HG03045 (cell line): ENCODE data around the gene USH1C.

Experiments used
- ATAC-seq: cut with Tn5 transposase; IDR thresholded peaks from one replicate; pipeline ENCODE4 v1.9.1; 2021; ENCODE audit warnings: mild to moderate bottlenecking, moderate library complexity; ENCODE audit not compliant: unreplicated experiment

USH1C gene

DNA sequence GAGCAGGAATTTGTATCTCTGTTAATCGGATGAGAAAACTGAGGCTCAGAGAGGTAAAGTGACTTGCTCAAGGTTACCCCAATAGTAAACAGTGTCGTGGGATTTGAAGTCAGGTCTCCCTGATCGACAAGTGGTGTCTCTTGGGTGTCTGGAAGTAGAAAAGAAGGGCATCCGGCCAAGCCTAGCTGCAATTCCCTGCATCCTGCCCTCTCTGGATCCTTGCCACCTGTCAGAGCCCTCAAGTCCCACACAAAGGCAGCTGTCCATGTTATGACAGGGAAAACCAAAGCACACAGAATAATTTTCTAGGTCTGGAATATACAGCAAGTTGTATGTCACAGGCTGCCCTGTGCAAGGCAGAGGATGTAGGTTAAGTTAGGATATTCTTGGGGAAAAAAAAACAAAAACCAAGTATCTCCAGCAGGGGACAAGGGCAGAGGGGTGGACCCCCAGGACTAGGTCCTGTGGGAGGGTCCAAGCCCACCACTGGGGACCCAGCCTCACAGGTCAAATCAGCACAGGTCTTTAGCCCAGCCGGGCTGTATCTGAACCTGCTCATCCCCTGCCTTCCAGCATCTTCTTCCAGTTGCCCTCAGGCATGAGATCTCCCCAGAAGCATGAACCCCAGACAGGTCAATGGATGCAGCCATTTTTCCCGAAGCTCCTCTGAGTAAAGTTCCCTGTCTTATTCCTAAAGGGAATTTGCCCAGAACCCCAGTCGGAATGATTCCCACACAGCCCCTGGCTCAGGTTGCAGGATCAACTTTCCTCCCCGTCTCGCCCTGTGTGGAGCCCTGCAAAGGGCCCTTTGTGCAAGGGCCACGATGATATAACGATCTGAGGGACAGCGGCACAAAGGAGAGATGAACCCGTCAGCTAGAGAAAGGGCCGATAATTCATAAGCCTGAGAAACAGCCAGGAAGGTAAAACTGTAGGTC is 15.0 kb downstream of the USH1C start:
- no peak for ATAC-seq

DNA sequence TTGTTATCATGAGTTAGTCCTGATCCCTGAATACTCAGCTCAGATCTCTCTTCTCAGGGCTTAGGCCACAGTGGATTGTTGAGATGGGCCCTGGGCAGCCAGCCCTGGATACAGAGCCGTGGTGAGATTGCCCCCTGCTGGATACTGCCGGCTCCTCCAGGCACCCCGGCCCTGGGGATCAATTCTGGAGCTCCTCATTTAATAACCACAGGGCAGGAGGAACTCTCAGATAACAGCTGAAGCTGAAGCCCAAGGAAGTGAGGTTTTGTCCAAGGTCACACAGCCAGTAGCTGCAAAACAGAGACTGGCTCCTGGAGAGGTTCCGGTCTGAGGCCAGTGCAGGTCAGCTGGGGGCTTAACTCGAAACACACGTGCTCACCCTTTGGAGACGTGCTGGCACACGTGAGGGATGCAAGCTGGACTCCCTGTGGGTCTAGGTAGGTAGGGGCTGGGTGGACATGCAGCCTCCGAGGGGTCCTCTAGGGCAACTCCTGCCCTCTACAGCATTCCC is 16.0 kb downstream of the USH1C start:
- ATAC-seq = peak; percentile 68

- no peak for ATAC-seq
Observed at GRCh38 chr11:17527628-17527995, 16.6 kb downstream of the USH1C start.

DNA sequence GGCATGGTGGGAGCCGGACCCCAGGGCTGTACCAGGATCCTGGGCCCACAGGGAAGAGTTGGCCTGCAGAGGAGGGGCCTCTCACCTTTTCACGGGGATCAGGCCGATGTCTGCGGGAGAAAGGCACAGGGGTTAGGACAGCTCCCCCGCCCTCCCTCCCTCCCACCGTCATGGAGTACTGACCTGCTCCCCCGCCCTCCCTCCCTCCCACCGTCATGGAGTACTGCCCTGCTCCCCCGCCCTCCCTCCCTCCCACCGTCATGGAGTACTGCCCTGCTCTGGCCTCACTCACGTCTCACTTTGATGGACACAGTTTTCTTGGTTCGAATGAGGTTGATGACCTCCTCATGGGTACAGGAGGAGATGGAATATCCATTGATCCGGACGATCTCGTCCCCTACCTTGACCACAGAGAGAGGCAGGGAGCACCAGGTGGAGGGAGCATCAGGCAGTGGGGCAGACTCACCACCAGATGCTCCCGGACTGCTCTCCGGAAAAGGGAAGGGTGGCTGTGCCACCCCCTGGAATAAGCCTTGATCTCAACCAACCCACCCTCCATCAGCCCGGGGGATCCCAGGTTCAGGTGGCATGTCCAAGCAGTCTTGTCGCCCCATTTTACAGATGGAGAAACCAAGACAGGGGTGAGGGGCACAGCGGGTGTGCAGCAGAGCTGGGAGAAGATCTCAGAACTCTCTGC is 17.1 kb downstream of the USH1C start:
- no peak for ATAC-seq

GRCh38 chr11:17526326-17526725 is 17.9 kb downstream of the USH1C start:
- no peak for ATAC-seq

DNA sequence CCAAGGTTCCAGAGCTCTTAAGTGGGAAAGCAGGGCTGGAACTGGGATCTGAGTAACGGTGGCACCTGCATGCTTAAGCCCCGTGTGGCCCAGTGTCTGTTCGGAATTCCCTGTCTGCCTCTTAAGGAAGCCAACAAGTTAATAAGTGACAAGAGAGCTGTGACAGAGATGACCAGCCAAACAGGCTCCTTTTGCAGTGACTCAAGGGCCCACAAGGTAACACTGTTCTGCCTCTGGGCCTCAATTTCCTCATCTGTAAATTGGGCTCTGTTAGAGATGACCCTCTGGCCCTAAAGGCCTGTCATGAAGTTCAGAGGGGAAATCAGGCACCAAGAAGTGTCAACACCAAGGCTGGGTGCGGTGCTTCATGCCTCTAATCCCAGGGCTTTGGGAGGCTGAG is 18.6 kb downstream of the USH1C start:
- no peak for ATAC-seq

- ATAC-seq = no peak
Observed at GRCh38 chr11:17524221-17524620, 20.0 kb downstream of the USH1C start.

DNA sequence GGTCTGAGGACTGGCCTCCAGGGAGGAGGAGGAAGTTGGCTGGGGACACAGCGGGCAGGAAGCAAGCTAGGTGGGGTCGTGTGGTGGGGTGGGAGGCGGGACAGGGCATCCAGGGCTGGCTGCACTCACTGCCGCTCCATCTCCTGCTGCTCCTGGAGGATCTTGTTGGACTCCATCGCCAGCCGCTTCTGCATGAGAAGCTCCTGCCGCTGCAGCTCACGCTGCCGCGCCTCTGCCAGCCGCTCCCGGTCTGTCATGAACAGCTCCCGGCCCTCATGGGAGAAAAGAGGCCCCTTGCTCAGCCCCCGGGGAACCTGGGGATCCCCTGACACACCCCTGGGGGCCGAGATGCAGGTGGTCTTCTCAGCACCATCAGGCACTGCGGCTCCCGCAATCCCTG is 21.6 kb downstream of the USH1C start:
- ATAC-seq = no peak

- ATAC-seq = no peak
Observed at GRCh38 chr11:17521106-17521900, 22.9 kb downstream of the USH1C start.

DNA sequence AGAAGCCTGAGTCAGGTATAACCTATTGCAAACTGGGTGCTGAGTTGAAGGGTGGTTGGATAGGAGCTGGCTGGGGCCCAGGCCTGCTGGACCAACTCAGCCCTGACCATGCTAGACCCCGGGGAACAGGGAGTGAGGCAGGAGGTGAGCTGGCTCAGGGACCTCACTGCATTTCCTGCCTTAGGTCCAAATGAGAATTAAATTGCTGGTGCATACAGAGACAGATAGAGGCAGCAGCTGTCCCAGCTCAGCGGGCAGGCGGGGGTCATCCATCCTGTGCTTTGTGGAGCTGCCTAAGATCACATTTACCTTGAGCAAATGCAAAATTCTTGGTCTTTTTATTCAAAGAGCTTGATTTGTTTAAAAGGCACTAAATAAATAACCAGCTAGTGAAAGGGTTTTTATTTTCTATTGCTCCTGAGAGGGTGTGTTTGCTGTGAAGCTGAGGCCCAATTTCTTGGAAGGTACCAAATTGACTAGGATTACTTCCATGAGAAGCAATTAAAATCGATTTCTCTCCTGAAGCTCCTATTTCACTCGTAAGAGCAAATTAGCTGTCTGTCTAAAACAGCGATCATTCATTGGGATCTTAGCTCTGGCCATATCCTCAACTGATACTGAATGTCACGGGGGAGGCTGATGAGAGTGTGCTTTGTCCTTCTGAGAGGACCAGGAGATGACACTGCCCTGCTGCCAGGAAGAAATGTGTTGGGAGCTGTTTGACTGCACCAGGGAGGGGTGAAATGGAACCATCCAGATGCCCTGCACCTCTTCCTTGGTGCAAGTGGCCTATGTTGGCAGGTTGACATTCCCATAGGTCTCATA is 24.9 kb downstream of the USH1C start:
- no peak for ATAC-seq

- ATAC-seq = no peak
Observed at GRCh38 chr11:17518366-17518765, 25.9 kb downstream of the USH1C start.

GRCh38 chr11:17517186-17517585 is 27.0 kb downstream of the USH1C start:
- no peak for ATAC-seq

DNA sequence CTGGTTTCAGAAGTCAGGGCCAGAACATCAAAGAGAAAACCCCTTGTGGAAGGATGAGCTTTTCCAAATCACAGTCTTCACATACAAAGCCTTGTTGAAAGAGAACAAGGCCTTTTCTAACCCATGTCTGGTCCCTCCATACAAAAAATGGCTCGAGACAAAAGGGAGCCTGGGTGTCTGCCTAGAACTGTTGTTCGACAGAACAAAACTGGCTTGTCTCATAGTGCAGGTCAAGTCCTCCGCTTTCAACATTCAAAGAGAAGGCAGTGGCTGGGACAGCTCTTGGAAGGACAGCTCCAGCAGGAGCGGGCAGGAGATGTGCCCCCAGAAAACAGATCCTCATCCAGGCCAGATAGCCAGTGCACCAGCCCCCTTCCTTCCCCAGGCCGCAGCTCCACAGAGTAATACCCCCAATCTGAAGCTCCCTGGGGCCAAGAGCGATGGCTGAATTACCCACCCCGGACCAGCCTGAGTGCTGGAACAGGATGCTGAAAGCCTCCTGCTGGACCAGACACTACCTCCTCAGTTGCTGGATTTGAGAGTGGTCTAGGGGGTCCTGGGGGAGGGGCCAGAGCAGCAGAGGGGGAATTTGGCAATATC is 27.6 kb downstream of the USH1C start:
- ATAC-seq = no peak

DNA sequence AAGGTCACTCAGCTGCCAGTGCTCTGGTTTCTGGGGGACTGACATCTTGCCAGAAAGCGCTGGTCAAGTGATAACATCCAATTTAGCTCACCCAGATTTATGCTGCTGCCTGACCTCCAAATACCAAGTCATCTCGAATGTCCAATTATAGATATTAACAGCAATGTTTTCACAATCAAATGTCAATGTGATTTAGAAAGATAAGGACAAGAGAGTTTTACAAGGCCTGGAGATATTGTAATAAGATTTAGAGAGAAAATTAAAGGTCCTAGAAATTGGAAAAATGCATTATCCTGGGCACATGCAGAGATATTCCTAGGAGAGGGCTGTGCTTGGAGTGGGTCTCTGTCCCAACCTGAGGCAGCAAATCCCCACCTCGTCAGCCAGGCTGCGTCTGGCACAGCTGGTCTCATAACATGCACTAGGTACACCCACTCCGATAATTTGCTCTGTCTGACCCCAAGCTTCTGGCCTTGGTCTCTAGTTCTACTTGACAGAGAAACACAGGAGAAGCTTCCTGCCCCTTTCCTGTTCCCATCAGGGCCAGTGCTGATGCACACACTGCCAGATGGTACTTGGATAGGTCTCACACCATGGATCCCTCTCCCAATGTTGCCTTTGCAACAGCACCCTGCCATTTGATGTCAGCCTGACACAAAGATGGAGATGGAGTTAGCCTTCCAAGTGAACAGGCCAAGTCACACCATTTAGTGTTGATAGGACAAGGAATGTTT is 28.6 kb downstream of the USH1C start:
- no peak for ATAC-seq

DNA sequence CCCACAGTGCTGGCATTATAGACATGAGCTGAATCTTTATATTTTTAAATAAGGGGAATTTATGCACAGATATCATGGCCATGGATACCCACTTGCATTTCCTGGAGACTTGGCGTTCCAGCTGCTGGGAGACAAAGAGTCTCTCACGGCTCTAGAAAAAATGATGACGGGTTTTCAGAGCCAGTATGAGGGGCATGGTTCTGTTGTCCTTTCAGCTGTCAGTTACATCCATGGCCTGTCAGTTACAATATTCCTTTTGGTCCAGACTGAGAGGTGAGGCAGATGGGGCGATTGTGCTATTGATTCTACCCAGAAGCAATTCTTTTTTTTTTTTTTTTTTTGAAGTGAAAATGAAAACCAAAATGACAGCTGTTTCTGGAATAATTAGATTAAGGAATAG is 29.7 kb downstream of the USH1C start:
- no peak for ATAC-seq

DNA sequence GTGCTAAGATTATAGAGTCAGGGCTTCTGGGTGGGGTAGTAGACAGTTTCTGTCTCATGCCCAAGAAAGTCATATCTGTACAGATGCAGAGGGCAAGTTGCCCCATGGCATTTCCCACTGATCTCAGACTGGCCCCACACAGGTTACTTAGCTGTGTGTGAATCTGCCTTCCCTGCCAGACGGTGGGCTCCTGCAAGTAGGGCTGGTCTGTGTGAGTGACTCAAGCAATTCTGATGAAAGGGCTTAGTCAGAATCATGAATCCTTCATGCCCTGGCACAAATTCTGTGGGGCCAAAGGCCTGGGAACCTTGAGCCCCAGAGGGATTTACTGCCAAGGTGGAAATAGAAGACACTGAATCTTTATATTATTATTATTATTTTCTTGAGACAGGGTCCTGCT is 30.4 kb downstream of the USH1C start:
- no peak for ATAC-seq

DNA sequence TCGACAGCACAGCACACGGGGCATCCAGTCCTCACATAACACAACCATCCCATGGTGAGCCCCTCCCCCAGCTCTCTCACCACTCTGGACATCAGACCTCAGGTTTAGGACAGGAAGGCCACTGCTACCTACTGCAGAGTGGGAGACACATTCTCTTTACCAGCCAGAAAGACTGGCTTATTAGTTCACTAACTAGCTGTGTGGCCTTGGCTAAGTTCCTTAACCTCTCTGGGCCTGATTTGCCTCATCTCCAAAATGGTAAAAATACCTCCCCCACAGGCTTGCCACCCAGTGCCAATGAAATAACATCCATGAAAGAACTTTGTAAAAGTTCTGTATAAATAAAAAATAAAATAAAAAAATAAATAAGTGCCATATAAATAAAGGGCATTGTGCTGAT is 32.1 kb downstream of the USH1C start:
- ATAC-seq = no peak

- no peak for ATAC-seq
Observed at GRCh38 chr11:17511571-17511970, 32.6 kb downstream of the USH1C start.

DNA sequence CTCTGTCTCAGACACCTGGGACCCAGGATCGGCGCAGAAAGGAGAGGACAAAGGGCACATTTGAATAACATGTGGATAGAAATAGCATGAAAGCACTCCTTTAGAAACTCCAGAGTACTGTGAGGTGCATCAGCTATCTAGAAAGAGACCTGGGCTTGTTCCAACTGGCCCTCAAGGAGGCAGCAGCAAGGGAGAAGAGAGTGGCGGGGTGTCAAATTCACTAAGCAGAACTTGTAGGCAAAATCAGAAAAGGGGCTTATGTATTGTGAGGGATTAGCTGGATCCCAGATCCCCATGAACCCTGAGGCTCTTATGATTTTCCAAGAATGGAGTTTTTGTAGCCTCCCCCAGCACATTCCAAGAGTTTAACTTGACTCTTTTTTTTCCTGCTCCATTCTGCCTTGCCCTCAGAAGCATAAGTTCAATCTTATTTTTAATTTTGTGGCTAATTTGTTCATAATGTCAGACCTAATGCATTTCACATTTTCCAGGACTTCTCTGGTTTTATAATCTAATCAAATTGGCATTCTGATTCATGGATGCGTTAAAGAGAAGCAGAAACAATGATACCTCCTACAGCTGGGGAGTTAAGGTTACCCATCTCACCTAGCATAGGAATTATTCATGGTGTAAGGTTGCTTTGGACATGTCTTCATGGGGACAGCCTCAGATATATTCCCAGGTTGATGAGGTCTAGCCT is 33.6 kb downstream of the USH1C start:
- no peak for ATAC-seq
